Heart left ventricle (tissue), 16 donors: ENCODE data around the gene CTDSPL2. TPM values are rescaled to one million over a fixed set of nuclear protein-coding genes. Genes with fewer than 3 reads are reported as not detected.
A peak's percentile ranks its signal among the peaks of the same experiment; 100 is the strongest.

Experiments
- ATAC-seq, 4 donors: fragments of 200-7000 bp; cut with Tn5 transposase; one replicate each; pipeline ENCODE4 v1.9.1; 2020 to 2022; ENCODE audit warnings: moderate library complexity in 4 of 4, mild to moderate bottlenecking in 3 of 4, moderate number of reproducible peaks in 1 of 4
- DNase-seq, 5 donors: peaks; one replicate each; pipeline ENCODE4 v3.0.0-alpha.2; 2020
- H3K27ac ChIP-seq, 12 donors: fragments of 200-600 bp; sonication (generic) in 4 of 12; one replicate each; pipeline versions ENCODE4 v1.5.0 to v1.8.0; 2016 to 2022; ENCODE audit warnings: mild to moderate bottlenecking in 2 of 12
- H3K27me3 ChIP-seq, 9 donors: fragments of 200-600 bp; sonication (generic) in 2 of 9; one replicate each; pipeline versions ENCODE4 v1.5.1 to v1.8.0; 2016 to 2022; ENCODE audit warnings: mild to moderate bottlenecking in 3 of 9
- H3K36me3 ChIP-seq, 9 donors: fragments of 200-600 bp; sonication (generic) in 2 of 9; one replicate each; pipeline versions ENCODE4 v1.5.0 to v1.8.0; 2018 to 2022; ENCODE audit warnings: mild to moderate bottlenecking in 2 of 9
- H3K4me1 ChIP-seq, 12 donors: fragments of 200-600 bp; sonication (generic) in 4 of 12; one replicate each; pipeline versions ENCODE4 v1.5.0 to v1.8.0; 2016 to 2022; ENCODE audit warnings: mild to moderate bottlenecking in 3 of 12
- H3K4me3 ChIP-seq, 12 donors: fragments of 200-600 bp; sonication (generic) in 4 of 12; one replicate each; pipeline versions ENCODE4 v1.5.0 to v1.8.0; 2017 to 2022; ENCODE audit warnings: mild to moderate bottlenecking in 9 of 12, moderate library complexity in 4 of 12
- H3K9me3 ChIP-seq, 12 donors: fragments of 200-600 bp; sonication (generic) in 4 of 12; one replicate each; pipeline versions ENCODE4 v1.5.0 to v1.8.0; 2016 to 2022; ENCODE audit warnings: mild to moderate bottlenecking in 1 of 12
- CTCF ChIP-seq, 12 donors: fragments of 200-600 bp; sonication (generic) in 4 of 12; IDR thresholded peaks; one replicate each; pipeline versions ENCODE4 v1.5.0 to v1.8.0; 2018 to 2022; ENCODE audit warnings: antibody characterized with exemption in 12 of 12, mild to moderate bottlenecking in 5 of 12
- POLR2A ChIP-seq, 2 donors: fragments of 450-650 bp; IDR thresholded peaks; one replicate each; pipeline ENCODE4 v1.6.1; 2017; ENCODE audit warnings: antibody characterized with exemption in 2 of 2, mild to moderate bottlenecking in 2 of 2, moderate library complexity in 2 of 2
- WGBS, 4 donors: extraction: QIAGEN DNeasy Blood & Tissue Kit in 2 of 4; methylation state at CpG; one replicate each; pipeline versions ENCODE4 v1.1.5 to v1.1.7; 2013 to 2018; 5-methylcytosine and 5-hydroxymethylcytosine counted together
- intact Hi-C, 10 donors: fragments of 100-400 bp; cut with DNase I; formaldehyde crosslinking; loops; one replicate each; pipeline versions ENCODE4 v1.11.1 to v1.14.2; 2022
- polyA plus RNA-seq, 2 donors: library from polyadenylated mRNA; stranded (reverse); fragments of 200-250 nt; gene quantifications; one replicate each; pipeline ENCODE4 v1.2.3, GENCODE V29; 2013
- total RNA-seq, 9 donors: library from RNA; depleted of rRNA in 2 of 9; stranded (reverse); fragments of >200 nt in 2 of 9; fragmentation: NEBNext Ultra II Directional in 3 of 9; extraction: Animal tissue kit (Norgen Biotek cat#: 25700) in 3 of 9; gene quantifications; one replicate each; pipeline versions ENCODE4 v1.1.0 to v1.2.4, GENCODE V29; 2016 to 2023
- donor health status: ischemic (EF 13 %, LVEDD 7.1; RV severe dilation, severe dysfunction).
- donor health status: healthy with polysubstance abuse.
- donor health status: DM: no; HTN: yes; CAD: no.
- donor health status: DM: no; HTN: no; CAD: no.
- donor health status: ischemic (EF 25% LVEDD 6.9; RV normal size, moderate dysfunction).
- donor health status: ischemic (EF 25% LVEDD 5.7; RV mildly dilated, moderate dysfunction).
- donor health status: healthy.
- donor health status: DM: yes; HTN: yes; CAD: no.
- donor health status: ischemic (EF 35%, LVEDD 5.7; RV mildly dilated, moderate dysfunction).
- donor health status: nonischemic (EF 11% LVEDD 7.7; RV severe dilation, severe dysfunction).
- donor health status: DM: yes; HTN: yes; CAD: no.
- donor health status: PGD.
- donor health status: ischemic (EF 29% LVEDD 5.4; RV normal size, mild dysfunction).
- donor health status: nonischemic (EF 23%, LVEDD 6.1; RV moderate dilation, normal function).

The CTDSPL2 gene
- total and polyA plus RNA-seq, 11 donors: 3.0 to 27.6 (median 18.3) TPM

- intact Hi-C loops: loop anchor here in 6 of 10 donors (1.0 to 10.0 kb wide), 7 partner anchors 107 to 636 kb away; partner anchors contain the start of genes GOLM2 (in 4 of the 6), EIF3J (in 3 of the 6) and SERF2 (in 1 of the 6)
- WGBS, 4 donors: 1 to 2% (median 1%) methylated on average over 23 to 27 of the region's 27 CpGs
Measured at GRCh38 chr15:44427756-44428724, 611 bp downstream of the CTDSPL2 start.

GRCh38 chr15:44435893-44436667 is 8.7 kb downstream of the CTDSPL2 start:
- Histone ChIP-seq H3K27me3 (no peaks in the 10 kb centered on the region), H3K4me3 (no peak overlapping the region), H3K4me1 (peaks cover 0 to 41% (median 9%) of the 10 kb centered on the region in 12 donors), H3K36me3 (peaks cover 0 to 8% (median 0%) of the 10 kb centered on the region in 9 donors), H3K27ac (no peak overlapping the region), H3K9me3 (no peaks in the 10 kb centered on the region)
- intact Hi-C loops: no loop called here
- 95 to 100% (median 98%) methylated on average over 2 of the region's 2 CpGs for WGBS, 4 donors
- ATAC-seq: no peak
- TF ChIP-seq CTCF (IDR thresholded peaks at IDR 0.05) (no peak), POLR2A (IDR thresholded peaks at IDR 0.05) (no peak)
- no peak for DNase-seq

More at GRCh38 chr15:44427756-44428724, 611 bp downstream of the CTDSPL2 start:
- ATAC-seq (peak in 3 of 4 donors; percentile 4 to 34 (median 11)), DNase-seq (no peak)
- peaks cover 6 to 40% (median 22%) of the 10 kb centered on the region in 12 donors for H3K4me1 ChIP-seq
- peak overlapping the region; percentile 61 to 96 (median 84) for H3K4me3 ChIP-seq
- H3K36me3 ChIP-seq: peaks cover 0 to 8% (median 0%) of the 10 kb centered on the region in 9 donors
- TF ChIP-seq POLR2A (IDR thresholded peaks at IDR 0.05) (no peak), CTCF (IDR thresholded peaks at IDR 0.05) (no peak)
- H3K27ac ChIP-seq: peak overlapping the region; percentile 90 to 99 (median 96)
- H3K9me3 ChIP-seq: no peaks in the 10 kb centered on the region
- no peaks in the 10 kb centered on the region for H3K27me3 ChIP-seq

- no peak for ATAC-seq
- Histone ChIP-seq H3K36me3 (peaks cover 0 to 3% (median 0%) of the 10 kb centered on the region in 9 donors), H3K9me3 (peaks cover 0 to 9% (median 0%) of the 10 kb centered on the region in 12 donors), H3K4me1 (peaks cover 0 to 44% (median 13%) of the 10 kb centered on the region in 12 donors), H3K27me3 (no peaks in the 10 kb centered on the region), H3K4me3 (no peak overlapping the region), H3K27ac (no peak overlapping the region)
- intact Hi-C loops: no loop called here
- TF ChIP-seq POLR2A (IDR thresholded peaks at IDR 0.05) (no peak), CTCF (IDR thresholded peaks at IDR 0.05) (no peak)
- 85 to 89% (median 85%) methylated on average over 3 of the region's 3 CpGs for WGBS, 4 donors
- DNase-seq: no peak
Measured at GRCh38 chr15:44438402-44438801, 11.0 kb downstream of the CTDSPL2 start.
